DMS153 treated with DMSO at 0.1 percent for 48 hours (cell line): Measurements from ENCODE around the gene NCF4.

Experiments used
- DNase-seq: peaks from one replicate; lab custom pipeline; 2025; ENCODE audit not compliant: unreplicated experiment; lab: John Stamatoyannopoulos, UW

NCF4 gene

GRCh38 chr22:36918586-36919284 is 57.9 kb downstream of the NCF4 start:
- DNase-seq: no peak

DNA sequence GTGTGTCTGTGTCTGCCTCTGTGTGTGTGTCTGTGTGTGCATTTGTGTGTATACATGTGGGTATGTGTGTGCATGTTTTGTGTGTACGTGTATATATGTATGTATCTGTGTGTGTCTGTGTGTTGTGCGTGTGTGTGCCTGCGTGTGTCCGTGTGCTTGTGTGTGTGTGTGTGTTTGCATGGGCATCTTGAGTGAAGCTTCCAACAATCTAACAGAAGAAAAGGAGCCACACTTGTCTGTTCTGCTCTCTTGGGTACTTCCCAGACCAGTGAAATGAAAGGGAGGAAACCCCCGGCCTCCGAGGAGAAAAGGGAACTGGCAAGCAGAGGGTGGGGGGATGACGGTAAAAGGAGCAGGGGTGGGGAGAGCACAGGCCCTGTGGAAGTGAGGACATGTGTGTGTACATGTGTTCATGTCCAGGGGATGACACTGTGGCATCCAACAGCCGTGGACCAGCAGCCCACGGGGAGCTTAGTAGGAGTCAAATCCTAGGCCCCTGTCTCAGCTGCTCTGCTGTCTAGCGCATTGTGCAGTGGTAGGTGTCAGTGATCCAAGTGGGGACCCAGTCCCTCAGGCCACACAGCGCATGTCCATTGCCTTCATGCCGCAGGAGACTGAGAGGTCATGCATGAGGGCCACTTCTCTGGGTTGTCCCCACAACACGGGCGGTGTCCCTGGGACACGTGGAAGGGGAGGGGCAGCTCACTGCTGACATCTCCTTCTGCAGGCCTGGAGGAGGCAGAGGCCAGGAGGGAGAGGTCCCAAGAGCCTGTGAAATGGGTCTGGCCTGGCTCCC is 60.7 kb downstream of the NCF4 start:
- DNase-seq: no peak

GRCh38 chr22:36922105-36922608 is 61.4 kb downstream of the NCF4 start:
- DNase-seq: no peak

- no peak for DNase-seq
Measured at GRCh38 chr22:36922711-36923110, 61.9 kb downstream of the NCF4 start.

- DNase-seq: no peak
Measured at GRCh38 chr22:36923131-36923788, 62.5 kb downstream of the NCF4 start.

- DNase-seq: no peak
Measured at GRCh38 chr22:36924151-36924698, 63.4 kb downstream of the NCF4 start.

DNA sequence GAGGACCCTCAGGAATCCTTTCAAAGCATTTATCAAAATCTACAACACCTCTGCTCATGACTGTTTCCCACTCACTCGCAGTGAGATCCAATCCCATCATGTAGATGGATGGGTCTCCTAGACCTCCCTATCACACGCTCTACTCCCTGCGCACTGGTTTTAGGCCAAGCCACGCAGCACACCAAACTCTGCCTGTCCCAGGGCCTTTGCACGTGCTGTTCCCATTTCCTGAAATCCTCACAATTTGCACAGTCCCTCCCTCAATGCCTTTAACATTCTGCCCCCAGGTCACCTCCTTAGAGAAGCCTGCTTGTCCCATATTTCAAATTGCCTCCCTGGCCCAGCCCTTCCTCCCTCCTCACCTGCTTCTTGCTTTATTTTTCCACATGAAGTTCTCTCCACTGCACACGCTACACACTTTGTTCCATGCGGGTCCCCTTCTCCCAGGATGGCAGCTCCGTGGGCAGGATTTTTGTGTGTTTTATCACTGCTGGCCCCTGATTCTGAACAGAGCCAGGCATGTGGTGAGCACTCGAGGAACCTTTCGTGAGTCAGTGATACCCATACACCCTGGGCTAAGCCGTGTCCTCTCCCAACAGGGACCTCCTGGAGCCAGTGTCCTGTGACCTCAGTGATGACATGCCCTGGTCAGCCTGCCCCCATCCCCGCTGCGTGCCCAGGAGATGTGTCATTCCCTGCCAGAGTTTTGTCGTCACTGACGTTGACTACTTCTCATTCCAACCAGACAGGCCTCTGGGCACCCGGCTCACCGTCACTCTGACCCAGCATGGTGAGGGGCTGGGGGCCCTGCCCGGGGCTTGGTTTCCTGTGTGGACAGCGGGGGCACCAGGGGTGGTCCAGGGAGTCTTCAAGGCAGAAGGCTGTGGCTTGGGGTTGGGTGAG is 64.8 kb downstream of the NCF4 start:
- no peak for DNase-seq

GRCh38 chr22:36926309-36926708 is 65.5 kb downstream of the NCF4 start:
- no peak for DNase-seq

DNA sequence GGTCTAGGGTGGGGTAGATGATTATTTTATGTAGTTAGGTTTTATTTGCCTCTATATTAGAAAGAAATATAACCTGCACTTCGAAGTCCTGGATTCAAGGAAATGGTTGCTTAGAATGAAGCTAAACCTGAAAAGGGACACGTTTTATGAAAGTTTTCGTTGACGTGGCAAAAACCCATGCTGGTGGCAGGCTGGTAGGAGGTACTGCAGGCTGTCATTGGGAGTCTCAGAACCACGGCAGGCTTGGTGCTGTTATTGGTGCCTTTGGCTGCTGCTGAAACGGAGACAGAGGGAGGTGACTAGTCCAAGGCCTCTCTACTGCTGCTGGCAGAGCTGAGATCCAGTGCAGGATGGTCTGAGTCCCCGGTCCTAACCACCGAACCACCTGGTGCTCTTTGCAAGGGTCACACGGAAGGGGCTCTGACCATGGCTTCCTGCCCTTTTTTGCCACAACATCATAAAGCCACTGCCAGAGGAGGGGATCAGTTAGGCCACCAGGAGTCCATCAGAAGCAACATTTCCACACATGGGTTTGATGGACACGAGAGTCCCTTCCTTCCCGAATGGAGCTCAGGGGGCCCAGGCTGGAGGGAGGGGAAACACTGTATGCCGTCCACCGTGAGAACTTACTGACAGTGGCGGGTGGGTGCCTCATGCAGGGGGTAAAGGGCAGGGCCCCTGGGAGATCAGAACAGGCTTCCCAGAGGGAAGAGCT is 66.1 kb downstream of the NCF4 start:
- DNase-seq: no peak
